Trophoblast cell (in vitro differentiated cells and primary cell): ENCODE data around the gene GABRB2.
"Not testable (repeated sequence)": the region's sequence is repeated elsewhere in the genome, so short reads cannot be mapped to it uniquely, and the experiment has no call there.

Source experiments
- DNase-seq, 2 donors: peaks; one replicate each; pipeline ENCODE4 v3.0.0-alpha.2; 2016
- H2AFZ ChIP-seq: 2 replicates; pipeline ENCODE4 v1.6.1; 2013; ENCODE audit warnings: low read length, moderate library complexity, mild to moderate bottlenecking; ENCODE audit not compliant: insufficient read depth, poor library complexity
- H2AK5ac ChIP-seq: 2 replicates; pipeline ENCODE4 v1.6.1; 2013; ENCODE audit warnings: mild to moderate bottlenecking, low read length
- H2BK120ac ChIP-seq: 2 replicates; pipeline ENCODE4 v1.6.1; 2013; ENCODE audit warnings: low read length, mild to moderate bottlenecking, moderate library complexity; ENCODE audit not compliant: insufficient read depth, poor library complexity
- H2BK12ac ChIP-seq: 2 replicates; pipeline ENCODE4 v1.6.1; 2013; ENCODE audit warnings: mild to moderate bottlenecking, low read length, moderate library complexity
- H2BK5ac ChIP-seq: 2 replicates; pipeline ENCODE4 v1.6.1; 2013; ENCODE audit warnings: low read length, low read depth, moderate library complexity, mild to moderate bottlenecking; ENCODE audit not compliant: poor library complexity
- H3K14ac ChIP-seq: 2 replicates; pipeline ENCODE4 v1.6.1; 2013; ENCODE audit warnings: mild to moderate bottlenecking, low read length
- H3K18ac ChIP-seq: 2 replicates; pipeline ENCODE4 v1.6.1; 2013; ENCODE audit warnings: mild to moderate bottlenecking, low read length
- H3K23ac ChIP-seq: 2 replicates; pipeline ENCODE4 v1.6.1; 2013; ENCODE audit warnings: low read length
- H3K27ac ChIP-seq: 2 replicates; pipeline ENCODE4 v1.5.1; 2013; ENCODE audit warnings: low read depth, mild to moderate bottlenecking, inconsistent platforms, low read length, moderate library complexity
- H3K27me3 ChIP-seq: 2 replicates; pipeline ENCODE4 v1.6.1; 2013; ENCODE audit warnings: inconsistent platforms, mild to moderate bottlenecking, low read length, moderate library complexity; ENCODE audit not compliant: insufficient read depth
- H3K36me3 ChIP-seq, 2 experiments: 1 replicate in 1 of 2; 2 replicates in 1 of 2; pipeline ENCODE4 v1.6.1; 2013; ENCODE audit warnings: low read length in 2 of 2, mild to moderate bottlenecking in 2 of 2, moderate library complexity in 1 of 2; ENCODE audit not compliant: insufficient read depth in 2 of 2, control insufficient read depth in 1 of 2
- H3K4ac ChIP-seq: 2 replicates; pipeline ENCODE4 v1.6.1; 2013; ENCODE audit warnings: low read depth, mild to moderate bottlenecking, low read length, moderate library complexity
- H3K4me1 ChIP-seq, 2 experiments: 1 replicate in 1 of 2; 2 replicates in 1 of 2; pipeline ENCODE4 v1.6.1; 2013; ENCODE audit warnings: low read length in 2 of 2, mild to moderate bottlenecking in 2 of 2, moderate library complexity in 1 of 2; ENCODE audit not compliant: insufficient read depth in 2 of 2, control insufficient read depth in 1 of 2
- H3K4me2 ChIP-seq: 2 replicates; pipeline ENCODE4 v1.6.1; 2013; ENCODE audit warnings: inconsistent platforms, mild to moderate bottlenecking, low read length, moderate library complexity
- H3K4me3 ChIP-seq: 2 replicates; pipeline ENCODE4 v1.5.1; 2013; ENCODE audit warnings: mild to moderate bottlenecking, low read depth, low read length, inconsistent platforms
- H3K79me1 ChIP-seq: one replicate; pipeline ENCODE4 v1.6.1; 2013; ENCODE audit warnings: low read length
- H3K79me2 ChIP-seq: 2 replicates; pipeline ENCODE4 v1.6.1; 2013; ENCODE audit warnings: low read length, mild to moderate bottlenecking; ENCODE audit not compliant: control insufficient read depth, insufficient read depth, poor library complexity
- H3K9ac ChIP-seq: 2 replicates; pipeline ENCODE4 v1.6.1; 2013; ENCODE audit warnings: mild to moderate bottlenecking, low read length
- H3K9me3 ChIP-seq: 2 replicates; pipeline ENCODE4 v1.6.1; 2013; ENCODE audit warnings: low read depth, mild to moderate bottlenecking, control low read depth, inconsistent platforms, low read length; ENCODE audit not compliant: insufficient read depth
- H4K12ac ChIP-seq: 2 replicates; pipeline ENCODE4 v1.6.1; 2013; ENCODE audit warnings: low read depth, mild to moderate bottlenecking, low read length, moderate library complexity
- H4K8ac ChIP-seq: 2 replicates; pipeline ENCODE4 v1.6.1; 2013; ENCODE audit warnings: low read depth, mild to moderate bottlenecking, low read length, moderate library complexity
- H4K91ac ChIP-seq: one replicate; pipeline ENCODE4 v1.6.1; 2013; ENCODE audit warnings: low read depth, mild to moderate bottlenecking, low read length, moderate library complexity
- WGBS: extraction: QIAGEN DNeasy Blood & Tissue Kit; methylation state at CpG from one replicate; pipeline ENCODE4 v1.1.7; 2013; ENCODE audit warnings: missing lambda C conversion rate; ENCODE audit not compliant: insufficient read length, insufficient coverage; ENCODE audit errors: extremely low coverage; 5-methylcytosine and 5-hydroxymethylcytosine counted together

Gene GABRB2

DNA sequence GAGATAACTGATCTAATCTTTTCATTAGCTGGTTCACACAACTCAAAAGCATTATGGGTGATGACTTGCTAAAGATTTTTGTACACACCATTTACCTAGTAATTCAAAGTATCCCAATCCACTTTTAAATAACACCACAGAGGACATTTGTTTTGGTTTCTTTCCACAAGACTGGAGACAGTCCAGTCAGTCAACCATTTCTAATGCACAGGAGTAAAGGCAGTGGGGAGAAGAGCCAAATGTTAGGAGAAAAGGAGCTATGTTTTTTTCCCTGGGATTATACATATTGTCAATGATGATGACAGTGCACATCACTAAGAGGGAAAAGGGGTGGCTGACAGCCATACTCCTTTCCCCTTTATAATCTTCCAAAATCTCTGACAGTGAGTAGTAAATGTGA is 240.9 kb downstream of the GABRB2 start:
- Histone ChIP-seq H3K14ac (no peak overlapping the region), H3K9me3 (no peaks in the 10 kb centered on the region), H3K4me1 (no peaks in the 10 kb centered on the region), H3K4me2 (no peak overlapping the region), H2AFZ (no peak overlapping the region), H3K18ac (no peak overlapping the region), H3K9ac (no peak overlapping the region), H2BK12ac (no peak overlapping the region), H3K4me3 (no peak overlapping the region), H3K36me3 (no peaks in the 10 kb centered on the region), H3K79me1 (no peaks in the 10 kb centered on the region), H3K4ac (no peak overlapping the region), H3K79me2 (no peaks in the 10 kb centered on the region), H4K91ac (no peak overlapping the region), H4K8ac (no peak overlapping the region), H3K23ac (no peak overlapping the region), H2BK5ac (no peak overlapping the region), H3K27ac (no peak overlapping the region), H4K12ac (no peak overlapping the region), H3K27me3 (no peaks in the 10 kb centered on the region), H2BK120ac (no peak overlapping the region), H2AK5ac (no peak overlapping the region)
- no peak for DNase-seq

DNA sequence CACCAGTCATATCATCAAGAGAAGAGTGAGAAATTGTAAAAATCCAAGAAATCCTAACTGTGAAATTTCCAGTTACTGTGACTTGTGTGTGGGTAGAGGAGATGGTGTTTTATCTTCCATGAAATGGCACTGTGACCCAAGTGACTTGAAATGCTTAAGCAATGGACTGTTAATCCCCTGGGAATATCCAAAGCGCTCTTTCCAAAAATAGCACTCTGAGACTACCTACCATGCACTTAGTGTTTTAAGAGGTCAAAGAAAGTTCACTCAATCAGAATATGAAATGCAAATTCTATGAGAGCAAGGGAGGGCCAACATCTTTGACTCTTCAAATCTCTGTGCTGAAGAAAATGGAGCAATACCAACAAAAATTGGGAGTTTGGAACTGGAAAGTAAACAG is 244.0 kb downstream of the GABRB2 start:
- H3K36me3 ChIP-seq: no peaks in the 10 kb centered on the region
- H4K91ac ChIP-seq: no peak overlapping the region
- H3K4me1 ChIP-seq: no peaks in the 10 kb centered on the region
- no CpG with 5 or more reads among the region's 1 CpG for WGBS
- no peak overlapping the region for H4K8ac ChIP-seq
- no peak overlapping the region for H2BK12ac ChIP-seq
- no peak overlapping the region for H2AFZ ChIP-seq
- H3K27ac ChIP-seq: no peak overlapping the region
- no peak overlapping the region for H3K4me3 ChIP-seq
- H3K4ac ChIP-seq: no peak overlapping the region
- H2BK120ac ChIP-seq: no peak overlapping the region
- no peaks in the 10 kb centered on the region for H3K9me3 ChIP-seq
- H3K18ac ChIP-seq: no peak overlapping the region
- no peak overlapping the region for H3K4me2 ChIP-seq
- no peaks in the 10 kb centered on the region for H3K79me2 ChIP-seq
- no peak overlapping the region for H2BK5ac ChIP-seq
- no peak overlapping the region for H2AK5ac ChIP-seq
- no peak overlapping the region for H3K14ac ChIP-seq
- no peaks in the 10 kb centered on the region for H3K79me1 ChIP-seq
- H4K12ac ChIP-seq: no peak overlapping the region
- H3K27me3 ChIP-seq: no peaks in the 10 kb centered on the region
- no peak for DNase-seq
- no peak overlapping the region for H3K23ac ChIP-seq
- H3K9ac ChIP-seq: no peak overlapping the region

DNA sequence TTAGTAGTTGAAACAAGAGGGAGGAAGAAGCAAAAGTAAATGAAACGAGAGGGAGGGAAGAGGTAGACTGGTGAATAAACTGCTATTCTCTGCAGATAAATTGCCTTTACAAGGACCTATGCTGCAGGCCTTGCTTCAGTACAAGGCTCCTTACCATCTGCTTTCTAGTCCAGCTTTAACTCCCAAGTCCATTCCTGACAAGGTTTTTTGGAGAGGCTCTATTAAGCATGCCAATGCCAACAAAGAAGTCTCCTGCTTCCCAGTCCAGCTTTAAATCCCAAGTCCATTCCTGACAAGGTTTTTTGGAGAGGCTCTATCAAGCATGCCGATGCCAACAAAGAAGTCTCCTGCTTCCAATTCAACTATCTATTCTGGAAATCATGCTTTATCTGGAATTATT is 244.9 kb downstream of the GABRB2 start:
- no peak overlapping the region for H3K4me2 ChIP-seq
- no peak overlapping the region for H3K18ac ChIP-seq
- no peaks in the 10 kb centered on the region for H3K79me1 ChIP-seq
- no peak overlapping the region for H4K91ac ChIP-seq
- no peaks in the 10 kb centered on the region for H3K79me2 ChIP-seq
- no peak overlapping the region for H3K4ac ChIP-seq
- H2BK120ac ChIP-seq: no peak overlapping the region
- H4K8ac ChIP-seq: no peak overlapping the region
- no peaks in the 10 kb centered on the region for H3K9me3 ChIP-seq
- H2BK5ac ChIP-seq: no peak overlapping the region
- no CpG with 5 or more reads among the region's 2 CpGs for WGBS
- no peak overlapping the region for H2AFZ ChIP-seq
- no peak overlapping the region for H4K12ac ChIP-seq
- no peak overlapping the region for H3K27ac ChIP-seq
- H3K4me3 ChIP-seq: no peak overlapping the region
- H3K23ac ChIP-seq: no peak overlapping the region
- H3K4me1 ChIP-seq: no peaks in the 10 kb centered on the region
- no peak for DNase-seq
- H3K14ac ChIP-seq: no peak overlapping the region
- H2BK12ac ChIP-seq: no peak overlapping the region
- H3K36me3 ChIP-seq: no peaks in the 10 kb centered on the region
- no peaks in the 10 kb centered on the region for H3K27me3 ChIP-seq
- no peak overlapping the region for H3K9ac ChIP-seq
- no peak overlapping the region for H2AK5ac ChIP-seq

DNA sequence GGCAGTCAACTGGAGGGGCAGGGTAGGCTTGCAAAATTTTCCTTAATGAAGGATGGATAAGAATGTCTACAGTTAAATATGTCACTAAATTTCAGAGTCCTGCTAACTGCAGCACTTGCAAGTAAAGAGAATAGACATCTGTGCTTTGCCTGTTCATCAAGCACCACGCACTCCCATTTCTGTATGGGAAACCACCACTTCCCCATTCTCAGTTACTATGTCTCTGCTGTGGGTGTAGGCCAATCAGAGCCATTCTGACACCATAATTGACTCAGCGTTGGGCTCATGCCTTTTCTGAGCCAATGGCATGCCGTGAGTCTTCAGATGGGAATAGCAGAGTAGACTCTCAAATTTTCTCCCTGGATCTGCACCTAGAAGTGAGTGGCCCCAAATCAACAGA is 247.5 kb downstream of the GABRB2 start:
- Histone ChIP-seq H3K36me3 (no peaks in the 10 kb centered on the region), H2BK120ac (no peak overlapping the region), H4K12ac (no peak overlapping the region), H2AFZ (no peak overlapping the region), H3K9me3 (no peaks in the 10 kb centered on the region), H4K8ac (no peak overlapping the region), H4K91ac (no peak overlapping the region), H3K79me1 (no peaks in the 10 kb centered on the region), H3K4me2 (no peak overlapping the region), H3K27ac (no peak overlapping the region), H3K4me3 (no peak overlapping the region), H3K18ac (no peak overlapping the region), H2BK5ac (no peak overlapping the region), H3K9ac (no peak overlapping the region), H3K27me3 (no peaks in the 10 kb centered on the region), H3K4me1 (no peaks in the 10 kb centered on the region), H2BK12ac (no peak overlapping the region), H3K14ac (no peak overlapping the region), H3K4ac (no peak overlapping the region), H3K79me2 (no peaks in the 10 kb centered on the region), H2AK5ac (no peak overlapping the region), H3K23ac (no peak overlapping the region)
- no peak for DNase-seq
- no CpG with 5 or more reads among the region's 3 CpGs for WGBS

DNA sequence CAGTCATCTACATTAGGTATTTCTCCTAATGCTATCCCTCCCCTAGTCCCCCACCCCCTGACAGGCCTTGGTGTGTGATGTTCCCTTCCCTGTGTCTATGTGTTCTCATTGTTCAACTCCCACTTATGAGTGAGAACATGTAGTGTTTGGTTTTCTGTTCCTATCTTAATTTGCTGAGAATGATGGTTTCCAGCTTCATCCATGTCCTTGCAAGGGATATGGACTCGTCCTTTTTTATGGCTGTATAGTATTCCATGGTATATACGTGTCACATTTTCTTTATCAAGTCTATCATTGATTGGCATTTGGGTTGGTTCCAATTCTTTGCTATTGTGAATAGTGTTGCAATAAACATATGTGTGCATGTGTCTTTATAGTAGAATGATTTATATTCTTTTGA is 249.1 kb downstream of the GABRB2 start:
- not testable (repeated sequence) for H3K79me1 ChIP-seq, H2BK5ac ChIP-seq, H3K14ac ChIP-seq, H4K8ac ChIP-seq, H3K9ac ChIP-seq, H3K4me2 ChIP-seq, H3K27me3 ChIP-seq, H3K79me2 ChIP-seq, H3K4me1 ChIP-seq, H4K12ac ChIP-seq, H2BK120ac ChIP-seq, H3K9me3 ChIP-seq, H4K91ac ChIP-seq, H3K18ac ChIP-seq, H2AFZ ChIP-seq, H3K36me3 ChIP-seq, H2AK5ac ChIP-seq, H3K27ac ChIP-seq, H3K4ac ChIP-seq, H2BK12ac ChIP-seq, H3K4me3 ChIP-seq, DNase-seq, H3K23ac ChIP-seq
- no CpG with 5 or more reads among the region's 2 CpGs for WGBS
